Neural cell (in vitro differentiated cells): ENCODE data around the gene EHMT1. TPM values are rescaled to one million over a fixed set of nuclear protein-coding genes. Genes with fewer than 3 reads are reported as not detected.

Source experiments
- H2AFZ ChIP-seq: fragments of 200-600, 300-800 bp; sonication (generic), shearing (Covaris generic); 2 replicates; pipeline ENCODE4 v1.6.0; 2014; ENCODE audit warnings: low read depth, mild to moderate bottlenecking, antibody characterized with exemption, low read length, moderate library complexity
- H3F3A ChIP-seq: fragments of 200-600 bp; shearing (Covaris generic); 2 replicates; pipeline ENCODE4 v1.6.1; 2016; ENCODE audit warnings: mild to moderate bottlenecking, moderate library complexity, mixed read lengths, antibody characterized with exemption, low read length; ENCODE audit not compliant: insufficient read depth, poor library complexity, severe bottlenecking
- H3K27ac ChIP-seq: fragments of 200-600, 300-800 bp; sonication (generic), shearing (Covaris generic); 2 replicates; pipeline ENCODE4 v1.5.1; 2014; ENCODE audit warnings: mild to moderate bottlenecking, low read length, moderate library complexity
- H3K27me3 ChIP-seq: fragments of 300-800, 200-600 bp; sonication (generic), shearing (Covaris generic); 2 replicates; pipeline ENCODE4 v1.6.0; 2014; ENCODE audit warnings: mild to moderate bottlenecking, low read depth, low read length, moderate library complexity; ENCODE audit not compliant: insufficient read depth
- H3K36me3 ChIP-seq: fragments of 300-800, 200-600 bp; sonication (generic), shearing (Covaris generic); 2 replicates; pipeline ENCODE4 v1.5.1; 2014; ENCODE audit warnings: mild to moderate bottlenecking, antibody characterized with exemption, low read length, moderate library complexity; ENCODE audit not compliant: insufficient read depth
- H3K4me2 ChIP-seq: fragments of 300-800, 200-600 bp; sonication (generic), shearing (Covaris generic); 2 replicates; pipeline ENCODE4 v1.6.0; 2014; ENCODE audit warnings: mild to moderate bottlenecking, low read length
- H3K4me3 ChIP-seq: fragments of 300-800, 200-600 bp; sonication (generic), shearing (Covaris generic); 2 replicates; pipeline ENCODE4 v1.5.1; 2014; ENCODE audit warnings: mild to moderate bottlenecking, low read length, moderate library complexity
- H3K79me2 ChIP-seq: fragments of 200-600 bp; shearing (Covaris generic); replicated peaks from 2 replicates; pipeline ENCODE4 v1.6.0; 2014; ENCODE audit warnings: mild to moderate bottlenecking, low read length, moderate library complexity; ENCODE audit not compliant: insufficient read depth
- H3K9ac ChIP-seq: fragments of 300-800, 200-600 bp; sonication (generic), shearing (Covaris generic); 2 replicates; pipeline ENCODE4 v1.6.1; 2016; ENCODE audit warnings: mild to moderate bottlenecking, low read length, mixed read lengths
- H3K9me2 ChIP-seq: fragments of 200-600 bp; shearing (Covaris generic); 2 replicates; pipeline ENCODE4 v1.6.1; 2016; ENCODE audit warnings: mild to moderate bottlenecking, low read length, mixed read lengths; ENCODE audit not compliant: insufficient read depth
- H3K9me3 ChIP-seq: fragments of 200-600, 300-800 bp; sonication (generic), shearing (Covaris generic); 2 replicates; pipeline ENCODE4 v1.6.1; 2016; ENCODE audit warnings: mild to moderate bottlenecking, mixed run types, low read length, moderate library complexity, mixed read lengths
- H4K20me1 ChIP-seq: fragments of 200-600 bp; shearing (Covaris generic); 2 replicates; pipeline ENCODE4 v1.6.1; 2016; ENCODE audit warnings: mild to moderate bottlenecking, mixed run types; ENCODE audit not compliant: insufficient read depth
- CTCF ChIP-seq: fragments of 450-650 bp; IDR thresholded peaks from 2 replicates; pipeline ENCODE4 v1.5.1; 2014; ENCODE audit warnings: antibody characterized with exemption, mild to moderate bottlenecking, moderate library complexity; ENCODE audit not compliant: poor library complexity, severe bottlenecking
- EP300 ChIP-seq: fragments of 450-650 bp; conservative IDR thresholded peaks from 2 replicates; pipeline ENCODE4 v1.6.1; 2014; ENCODE audit warnings: antibody characterized with exemption, mild to moderate bottlenecking, moderate library complexity; ENCODE audit not compliant: poor library complexity, severe bottlenecking
- EZH2 ChIP-seq: fragments of 200-600, 300-800 bp; shearing (Covaris generic), sonication (generic); IDR thresholded peaks from 2 replicates; pipeline ENCODE4 v1.6.1; 2014; ENCODE audit warnings: antibody characterized with exemption, low read length, borderline replicate concordance, mild to moderate bottlenecking; ENCODE audit not compliant: insufficient read depth, poor library complexity, severe bottlenecking
- MXI1 ChIP-seq: fragments of 450-650 bp; conservative IDR thresholded peaks from 2 replicates; pipeline ENCODE4 v1.6.1; 2014; ENCODE audit warnings: antibody characterized with exemption, mild to moderate bottlenecking; ENCODE audit not compliant: poor library complexity, severe bottlenecking
- POLR2AphosphoS5 ChIP-seq: IDR thresholded peaks from 2 replicates; pipeline ENCODE4 v1.6.1; 2012
- RAD21 ChIP-seq: fragments of 450-650 bp; conservative IDR thresholded peaks from 2 replicates; pipeline ENCODE4 v1.6.1; 2014; ENCODE audit warnings: antibody characterized with exemption, mild to moderate bottlenecking, moderate library complexity
- REST ChIP-seq: IDR thresholded peaks from 2 replicates; pipeline ENCODE4 v1.6.1; 2012; ENCODE audit warnings: borderline replicate concordance
- SMC3 ChIP-seq: fragments of 450-650 bp; conservative IDR thresholded peaks from 2 replicates; pipeline ENCODE4 v1.6.1; 2014; ENCODE audit warnings: antibody characterized with exemption, mild to moderate bottlenecking, moderate library complexity; ENCODE audit not compliant: poor library complexity
- TAF1 ChIP-seq: IDR thresholded peaks from 2 replicates; pipeline ENCODE4 v1.6.1; 2012; ENCODE audit warnings: low read depth
- polyA plus RNA-seq: library from polyadenylated mRNA; depleted of rRNA; stranded (reverse); fragments of >200 nt; gene quantifications from 2 replicates; pipeline ENCODE4 v1.2.3, GENCODE V29; 2014

Gene EHMT1
- polyA plus RNA-seq, 1 donor from 2014 or later: 53.0 TPM

- Histone ChIP-seq H3K36me3 (no peaks in the 10 kb centered on the region), H3K27me3 (no peaks in the 10 kb centered on the region)
These were observed 6.9 kb upstream of the EHMT1 start for GRCh38 chr9:137611623-137612609.

GRCh38 chr9:137612741-137613142, 6.1 kb upstream of the EHMT1 start:
- H3K4me2 ChIP-seq: no peak overlapping the region
- no peak for TF ChIP-seq SMC3
- H3K27me3 ChIP-seq: no peaks in the 10 kb centered on the region
- no peak overlapping the region for H3K4me3 ChIP-seq
- no peaks in the 10 kb centered on the region for H3F3A ChIP-seq
- no peaks in the 10 kb centered on the region for H3K36me3 ChIP-seq
- no peak overlapping the region for H2AFZ ChIP-seq
- no peaks in the 10 kb centered on the region for H3K9me2 ChIP-seq
- H3K9me3 ChIP-seq: no peaks in the 10 kb centered on the region
- H3K9ac ChIP-seq: no peak overlapping the region
- no peak overlapping the region for H3K27ac ChIP-seq
- no peaks in the 10 kb centered on the region for H4K20me1 ChIP-seq
- peaks cover 9% of the 10 kb centered on the region for H3K79me2 ChIP-seq

More at GRCh38 chr9:137611623-137612609, 6.9 kb upstream of the EHMT1 start:
- H2AFZ ChIP-seq: no peak overlapping the region
- H4K20me1 ChIP-seq: no peaks in the 10 kb centered on the region
- H3K4me3 ChIP-seq: no peak overlapping the region
- TF ChIP-seq POLR2AphosphoS5 (no peak), SMC3 (no peak), TAF1 (no peak), REST (no peak), CTCF (no peak), MXI1 (no peak)
- peaks cover 3% of the 10 kb centered on the region for H3K79me2 ChIP-seq
- H3K9ac ChIP-seq: no peak overlapping the region
- H3F3A ChIP-seq: no peaks in the 10 kb centered on the region
- no peak overlapping the region for H3K27ac ChIP-seq
- no peak overlapping the region for H3K4me2 ChIP-seq
- H3K9me3 ChIP-seq: no peaks in the 10 kb centered on the region
- no peaks in the 10 kb centered on the region for H3K9me2 ChIP-seq

GRCh38 chr9:137613259-137613658, 5.5 kb upstream of the EHMT1 start:
- Histone ChIP-seq H3K27me3 (no peaks in the 10 kb centered on the region), H3K4me2 (no peak overlapping the region), H4K20me1 (no peaks in the 10 kb centered on the region), H3K9me3 (no peaks in the 10 kb centered on the region), H3K9me2 (no peaks in the 10 kb centered on the region), H3F3A (no peaks in the 10 kb centered on the region), H3K79me2 (peaks cover 14% of the 10 kb centered on the region), H3K4me3 (no peak overlapping the region), H3K36me3 (no peaks in the 10 kb centered on the region), H3K27ac (no peak overlapping the region), H2AFZ (no peak overlapping the region), H3K9ac (no peak overlapping the region)
- no peak for TF ChIP-seq REST
- no peak for TF ChIP-seq TAF1
- no peak for TF ChIP-seq EP300
- no peak for TF ChIP-seq POLR2AphosphoS5
- TF ChIP-seq CTCF: no peak
- no peak for TF ChIP-seq MXI1
- TF ChIP-seq EZH2: no peak
- no peak for TF ChIP-seq SMC3
- TF ChIP-seq RAD21: no peak
